GM12878 (cell line): ENCODE data around the gene LENEP. TPM values are rescaled to one million over a fixed set of nuclear protein-coding genes. Genes with fewer than 3 reads are reported as not detected.

ENCODE experiments used
- ATAC-seq: fragments of 200-7000 bp; cut with Tn5 transposase; 3 replicates; pipeline ENCODE4 v1.9.1; 2020; ENCODE audit warnings: mild to moderate bottlenecking, moderate library complexity
- BruUV-seq: library from RNA; stranded (reverse); fragments of 400-500 nt; replicated peaks from 2 replicates; lab custom pipeline; 2021; lab: Mats Ljungman, UMichigan
- CTCF ChIA-PET: fragments of 300-600 bp; sonication (Branson Sonifier 250); formaldehyde crosslinking; extraction: SDS; loops from one replicate; lab custom pipeline; 2021; ENCODE audit warnings: inconsistent platforms; lab: Yijun Ruan, JAX
- POLR2A ChIA-PET: fragments of 350-600 bp; formaldehyde crosslinking; extraction: SDS; loops from one replicate; lab custom pipeline; 2021; ENCODE audit warnings: inconsistent platforms; lab: Charles Lee
- RAD21 ChIA-PET: fragments of 300-600 bp; sonication (Branson Sonifier 250); formaldehyde crosslinking; loops from one replicate; lab custom pipeline; 2023; ENCODE audit warnings: antibody characterized with exemption; ENCODE audit not compliant: unreplicated experiment; lab: Charles Lee
- SMC1A ChIA-PET: fragments of 300-600 bp; sonication (Branson Sonifier 250); formaldehyde crosslinking; loops from one replicate; lab custom pipeline; 2023; ENCODE audit not compliant: unreplicated experiment, uncharacterized antibody; lab: Charles Lee
- DNase-seq: peaks from one replicate; pipeline ENCODE4 v3.0.0-alpha.2; 2011; ENCODE audit warnings: low read depth, low spot score
- FAIRE-seq: peaks from 3 replicates; lab custom pipeline; 2011; peaks lifted over from hg19 to GRCh38; lab: Jason Lieb, UNC
- H2AFZ ChIP-seq: 2 replicates; pipeline ENCODE4 v1.6.0; 2011; ENCODE audit warnings: low read depth, low read length, control low read depth; ENCODE audit not compliant: control insufficient read depth
- H3K27ac ChIP-seq: 2 replicates; pipeline ENCODE4 v1.5.1; 2011; ENCODE audit warnings: control low read depth; ENCODE audit not compliant: control insufficient read depth, insufficient read depth
- H3K27me3 ChIP-seq, 2 experiments: replicated peaks in 1 of 2; 2 replicates each; pipeline versions ENCODE4 v1.6.0 to v1.6.1; 2011; ENCODE audit warnings: low read length in 1 of 2; ENCODE audit not compliant: control insufficient read depth in 2 of 2, insufficient read depth in 2 of 2
- H3K36me3 ChIP-seq, 2 experiments: 2 replicates each; pipeline ENCODE4 v1.5.1; 2011; ENCODE audit warnings: low read length in 1 of 2; ENCODE audit not compliant: control insufficient read depth in 2 of 2, insufficient read depth in 2 of 2
- H3K4me1 ChIP-seq: 2 replicates; pipeline ENCODE4 v1.6.1; 2011; ENCODE audit warnings: mild to moderate bottlenecking, low read length, moderate library complexity, mixed read lengths; ENCODE audit not compliant: control insufficient read depth, insufficient read depth
- H3K4me2 ChIP-seq: 2 replicates; pipeline ENCODE4 v1.6.0; 2011; ENCODE audit warnings: control low read depth; ENCODE audit not compliant: control insufficient read depth, insufficient read depth
- H3K4me3 ChIP-seq: fragments of 200-600 bp; sonication (generic); 2 replicates; pipeline ENCODE4 v1.5.1; 2016
- H3K79me2 ChIP-seq: 2 replicates; pipeline ENCODE4 v1.6.0; 2011; ENCODE audit warnings: low read length; ENCODE audit not compliant: control insufficient read depth, insufficient read depth
- H3K9ac ChIP-seq: 2 replicates; pipeline ENCODE4 v1.8.0; 2011; ENCODE audit warnings: low read length, control low read depth, mixed read lengths; ENCODE audit not compliant: control insufficient read depth, insufficient read depth
- H3K9me3 ChIP-seq: replicated peaks from 3 replicates; pipeline ENCODE4 v1.5.1; 2011; ENCODE audit warnings: mild to moderate bottlenecking, low read length; ENCODE audit not compliant: control insufficient read depth, insufficient read depth
- H4K20me1 ChIP-seq: 2 replicates; pipeline ENCODE4 v1.6.0; 2011; ENCODE audit not compliant: control insufficient read depth, insufficient read depth
- ASH2L ChIP-seq: fragments of 300-600, 200-600 bp; sonication (generic); IDR thresholded peaks from 2 replicates; pipeline ENCODE4 v1.6.1; 2017; ENCODE audit warnings: low read depth, mild to moderate bottlenecking, borderline replicate concordance
- KDM1A ChIP-seq: fragments of 200-600 bp; sonication (generic); IDR thresholded peaks from 2 replicates; pipeline ENCODE4 v1.6.1; 2016; ENCODE audit warnings: borderline replicate concordance
- PAX5 ChIP-seq: IDR thresholded peaks from 2 replicates; pipeline ENCODE4 v1.6.1; 2011; ENCODE audit warnings: low read depth, low read length, borderline replicate concordance
- WGBS: methylation state at CpG from one replicate; pipeline ENCODE4 v1.1.6; 2016; ENCODE audit warnings: low lambda C conversion rate; ENCODE audit not compliant: insufficient replicate concordance, insufficient coverage; ENCODE audit errors: missing lambda C conversion rate; 5-methylcytosine and 5-hydroxymethylcytosine counted together
- in situ Hi-C: fragments of 300-500 bp; cut with MboI; formaldehyde crosslinking; loops from 9 replicates; pipeline ENCODE4 v1.14.3; 2018; ENCODE audit warnings: mixed read lengths
- intact Hi-C: fragments of 100-400 bp; cut with micrococcal nuclease; formaldehyde crosslinking; loops from one replicate; pipeline ENCODE4 v1.14.2; 2022; ENCODE audit not compliant: unreplicated experiment
- polyA plus RNA-seq, 11 experiments: library from polyadenylated mRNA; depleted of rRNA in 4 of 11; unstranded in 6 of 11; stranded (reverse) in 5 of 11; fragments of >200 nt; fragmentation: Nextera tagmentation in 4 of 11; fragmentation: Illumina TruSeq in 1 of 11; extraction: Ambion mirVana in 4 of 11; extraction: Trizol in 1 of 11; gene quantifications; 1 replicate in 1 of 11; 2 replicates in 10 of 11; pipeline versions ENCODE4 v1.2.1 to v1.2.3, GENCODE V29; 2011 to 2016; ENCODE audit warnings: inconsistent platforms in 2 of 11, missing spikeins in 2 of 11, low read depth in 1 of 11
- total RNA-seq, 4 experiments: library from RNA; depleted of rRNA in 3 of 4; stranded (reverse); fragments of >200 nt in 3 of 4; fragmentation: Illumina TruSeq in 1 of 4; extraction: Trizol in 1 of 4; gene quantifications; 2 replicates each; pipeline versions ENCODE4 v1.2.1 to v1.2.3, GENCODE V29; 2013 to 2021
- TF ChIP-seq, protein P1 (sequence below), 3 experiments: IDR thresholded peaks in 2 of 3; conservative IDR thresholded peaks in 1 of 3; 2 replicates each; pipeline ENCODE4 v1.5.1; 2011; ENCODE audit warnings: low read depth in 3 of 3, low read length in 3 of 3, mild to moderate bottlenecking in 3 of 3, control low read depth in 2 of 3, moderate library complexity in 2 of 3, inconsistent platforms in 1 of 3, mixed read lengths in 1 of 3; ENCODE audit not compliant: control insufficient read depth in 2 of 3, insufficient read depth in 1 of 3; ENCODE audit errors: extremely low read depth in 1 of 3
- TF ChIP-seq, protein P2 (sequence below): IDR thresholded peaks from 2 replicates; pipeline ENCODE4 v1.6.1; 2012; ENCODE audit warnings: low read depth, low read length, improper control_type of control experiment
- TF ChIP-seq, protein P3 (sequence below): fragments of 150-350 bp; IDR thresholded peaks from 2 replicates; pipeline ENCODE4 v1.6.1; 2016; ENCODE audit warnings: low read depth, low read length
- TF ChIP-seq, protein P4 (sequence below): fragments of 150-350 bp; IDR thresholded peaks from 2 replicates; pipeline ENCODE4 v1.6.1; 2014; ENCODE audit warnings: mild to moderate bottlenecking, low read depth, low read length

Gene LENEP
- total and polyA plus RNA-seq, 10 of the 15 experiments (the other 5 are each of a cell fraction or from before 2014, with no cell fraction given): 0.27 to 1.1 (median 0.64) TPM; not detected in 7

DNA sequence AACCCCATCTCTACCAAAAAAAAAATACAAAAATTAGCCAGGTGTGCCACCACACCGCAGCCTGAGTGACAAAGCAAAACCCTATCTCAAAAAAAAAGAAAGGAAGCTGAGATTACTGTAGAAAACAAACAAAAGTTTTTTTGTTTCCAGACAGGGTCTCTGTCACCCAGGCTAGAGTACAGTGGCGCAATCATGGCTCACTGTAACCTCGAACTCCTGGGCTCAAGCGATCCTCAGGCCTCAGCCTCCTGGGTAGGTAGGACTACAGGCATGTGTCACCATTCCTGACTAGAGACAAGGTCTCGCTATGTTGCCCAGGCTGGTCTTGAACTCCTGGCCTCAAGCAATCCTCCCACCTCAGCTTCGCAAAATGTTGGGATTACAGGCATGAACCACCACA is 29.0 kb upstream of the LENEP start:
- H3K4me2 ChIP-seq: no peak overlapping the region
- intact Hi-C loops: loop anchor here (5.0 kb wide), 1 partner anchor 38 kb away; the partner anchor contains the start of gene ZBTB7B
- ATAC-seq: no peak
- RAD21 ChIA-PET: interaction anchor here (1.0 to 1.9 kb wide), 2 partner anchors 35 to 53 kb away, joined by 3 to 4 read pairs; no protein-coding TSS in a partner anchor
- SMC1A ChIA-PET: interaction anchor here (0.9 to 1.4 kb wide), 2 partner anchors 9 to 18 kb away, joined by 3 to 4 read pairs; partner anchors contain the start of gene FLAD1
- CTCF ChIA-PET: interaction anchor here (1.8 to 3.5 kb wide), 3 partner anchors 9 to 35 kb away, joined by 4 to 11 read pairs (median 5); partner anchors contain the start of genes CKS1B and PBXIP1
- H4K20me1 ChIP-seq: no peaks in the 10 kb centered on the region
- peaks cover 12% of the 10 kb centered on the region in 2 experiments; a peak in 3 of 4 replicates for H3K36me3 ChIP-seq
- no peak overlapping the region for H2AFZ ChIP-seq
- POLR2A ChIA-PET: interaction anchor here (1.3 to 1.7 kb wide), 3 partner anchors 9 to 20 kb away, joined by 3 to 5 read pairs (median 4); partner anchors contain the start of gene CKS1B
- no TSS peak for BruUV-seq
- no peak overlapping the region for H3K9ac ChIP-seq
- no peak for DNase-seq
- in situ Hi-C loops: no loop called here
- whole genome bisulfite sequencing: 71% methylated on average over 6 of the region's 6 CpGs
- H3K4me1 ChIP-seq: peaks cover 8% of the 10 kb centered on the region; the same call in 1 of the 2 replicates
- H3K9me3 ChIP-seq: no peaks in the 10 kb centered on the region
- H3K4me3 ChIP-seq: no peak overlapping the region
- FAIRE-seq: no peak
- no peaks in the 10 kb centered on the region for H3K27me3 ChIP-seq
- TF ChIP-seq, protein P1, sequence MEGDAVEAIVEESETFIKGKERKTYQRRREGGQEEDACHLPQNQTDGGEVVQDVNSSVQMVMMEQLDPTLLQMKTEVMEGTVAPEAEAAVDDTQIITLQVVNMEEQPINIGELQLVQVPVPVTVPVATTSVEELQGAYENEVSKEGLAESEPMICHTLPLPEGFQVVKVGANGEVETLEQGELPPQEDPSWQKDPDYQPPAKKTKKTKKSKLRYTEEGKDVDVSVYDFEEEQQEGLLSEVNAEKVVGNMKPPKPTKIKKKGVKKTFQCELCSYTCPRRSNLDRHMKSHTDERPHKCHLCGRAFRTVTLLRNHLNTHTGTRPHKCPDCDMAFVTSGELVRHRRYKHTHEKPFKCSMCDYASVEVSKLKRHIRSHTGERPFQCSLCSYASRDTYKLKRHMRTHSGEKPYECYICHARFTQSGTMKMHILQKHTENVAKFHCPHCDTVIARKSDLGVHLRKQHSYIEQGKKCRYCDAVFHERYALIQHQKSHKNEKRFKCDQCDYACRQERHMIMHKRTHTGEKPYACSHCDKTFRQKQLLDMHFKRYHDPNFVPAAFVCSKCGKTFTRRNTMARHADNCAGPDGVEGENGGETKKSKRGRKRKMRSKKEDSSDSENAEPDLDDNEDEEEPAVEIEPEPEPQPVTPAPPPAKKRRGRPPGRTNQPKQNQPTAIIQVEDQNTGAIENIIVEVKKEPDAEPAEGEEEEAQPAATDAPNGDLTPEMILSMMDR (IDR thresholded peaks at IDR 0.05 in 2 of 3, conservative IDR thresholded peaks at IDR 0.05 in 1 of 3; ENCODE audit: control insufficient read depth in 2 of 3, extremely low read depth in 1 of 3, insufficient read depth in 1 of 3, low read depth in 3 of 3, low read length in 3 of 3): no peak
- TF ChIP-seq, protein P2, sequence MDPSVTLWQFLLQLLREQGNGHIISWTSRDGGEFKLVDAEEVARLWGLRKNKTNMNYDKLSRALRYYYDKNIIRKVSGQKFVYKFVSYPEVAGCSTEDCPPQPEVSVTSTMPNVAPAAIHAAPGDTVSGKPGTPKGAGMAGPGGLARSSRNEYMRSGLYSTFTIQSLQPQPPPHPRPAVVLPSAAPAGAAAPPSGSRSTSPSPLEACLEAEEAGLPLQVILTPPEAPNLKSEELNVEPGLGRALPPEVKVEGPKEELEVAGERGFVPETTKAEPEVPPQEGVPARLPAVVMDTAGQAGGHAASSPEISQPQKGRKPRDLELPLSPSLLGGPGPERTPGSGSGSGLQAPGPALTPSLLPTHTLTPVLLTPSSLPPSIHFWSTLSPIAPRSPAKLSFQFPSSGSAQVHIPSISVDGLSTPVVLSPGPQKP: no peak
- TF ChIP-seq, protein P3, sequence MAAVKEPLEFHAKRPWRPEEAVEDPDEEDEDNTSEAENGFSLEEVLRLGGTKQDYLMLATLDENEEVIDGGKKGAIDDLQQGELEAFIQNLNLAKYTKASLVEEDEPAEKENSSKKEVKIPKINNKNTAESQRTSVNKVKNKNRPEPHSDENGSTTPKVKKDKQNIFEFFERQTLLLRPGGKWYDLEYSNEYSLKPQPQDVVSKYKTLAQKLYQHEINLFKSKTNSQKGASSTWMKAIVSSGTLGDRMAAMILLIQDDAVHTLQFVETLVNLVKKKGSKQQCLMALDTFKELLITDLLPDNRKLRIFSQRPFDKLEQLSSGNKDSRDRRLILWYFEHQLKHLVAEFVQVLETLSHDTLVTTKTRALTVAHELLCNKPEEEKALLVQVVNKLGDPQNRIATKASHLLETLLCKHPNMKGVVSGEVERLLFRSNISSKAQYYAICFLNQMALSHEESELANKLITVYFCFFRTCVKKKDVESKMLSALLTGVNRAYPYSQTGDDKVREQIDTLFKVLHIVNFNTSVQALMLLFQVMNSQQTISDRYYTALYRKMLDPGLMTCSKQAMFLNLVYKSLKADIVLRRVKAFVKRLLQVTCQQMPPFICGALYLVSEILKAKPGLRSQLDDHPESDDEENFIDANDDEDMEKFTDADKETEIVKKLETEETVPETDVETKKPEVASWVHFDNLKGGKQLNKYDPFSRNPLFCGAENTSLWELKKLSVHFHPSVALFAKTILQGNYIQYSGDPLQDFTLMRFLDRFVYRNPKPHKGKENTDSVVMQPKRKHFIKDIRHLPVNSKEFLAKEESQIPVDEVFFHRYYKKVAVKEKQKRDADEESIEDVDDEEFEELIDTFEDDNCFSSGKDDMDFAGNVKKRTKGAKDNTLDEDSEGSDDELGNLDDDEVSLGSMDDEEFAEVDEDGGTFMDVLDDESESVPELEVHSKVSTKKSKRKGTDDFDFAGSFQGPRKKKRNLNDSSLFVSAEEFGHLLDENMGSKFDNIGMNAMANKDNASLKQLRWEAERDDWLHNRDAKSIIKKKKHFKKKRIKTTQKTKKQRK: no peak
- TF ChIP-seq KDM1A: no peak
- TF ChIP-seq, protein P4, sequence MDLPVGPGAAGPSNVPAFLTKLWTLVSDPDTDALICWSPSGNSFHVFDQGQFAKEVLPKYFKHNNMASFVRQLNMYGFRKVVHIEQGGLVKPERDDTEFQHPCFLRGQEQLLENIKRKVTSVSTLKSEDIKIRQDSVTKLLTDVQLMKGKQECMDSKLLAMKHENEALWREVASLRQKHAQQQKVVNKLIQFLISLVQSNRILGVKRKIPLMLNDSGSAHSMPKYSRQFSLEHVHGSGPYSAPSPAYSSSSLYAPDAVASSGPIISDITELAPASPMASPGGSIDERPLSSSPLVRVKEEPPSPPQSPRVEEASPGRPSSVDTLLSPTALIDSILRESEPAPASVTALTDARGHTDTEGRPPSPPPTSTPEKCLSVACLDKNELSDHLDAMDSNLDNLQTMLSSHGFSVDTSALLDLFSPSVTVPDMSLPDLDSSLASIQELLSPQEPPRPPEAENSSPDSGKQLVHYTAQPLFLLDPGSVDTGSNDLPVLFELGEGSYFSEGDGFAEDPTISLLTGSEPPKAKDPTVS: no peak
- TF ChIP-seq PAX5: no peak
- no peak for TF ChIP-seq ASH2L
- H3K79me2 ChIP-seq: peaks cover 32% of the 10 kb centered on the region
- no peak overlapping the region for H3K27ac ChIP-seq
